Stimulated activated CD8-positive, alpha-beta memory T cell treated with anti-CD3 and anti-CD28 coated beads, Interleukin-7, amount 100 ng/mL, for 4 hours (primary cell): Measurements from ENCODE around the gene FIGNL2.

Source experiments
- DNase-seq, 2 donors: peaks; one replicate each; pipeline ENCODE4 v3.0.0-alpha.2; 2020; ENCODE audit warnings: low read depth in 2 of 2

FIGNL2 gene

DNA sequence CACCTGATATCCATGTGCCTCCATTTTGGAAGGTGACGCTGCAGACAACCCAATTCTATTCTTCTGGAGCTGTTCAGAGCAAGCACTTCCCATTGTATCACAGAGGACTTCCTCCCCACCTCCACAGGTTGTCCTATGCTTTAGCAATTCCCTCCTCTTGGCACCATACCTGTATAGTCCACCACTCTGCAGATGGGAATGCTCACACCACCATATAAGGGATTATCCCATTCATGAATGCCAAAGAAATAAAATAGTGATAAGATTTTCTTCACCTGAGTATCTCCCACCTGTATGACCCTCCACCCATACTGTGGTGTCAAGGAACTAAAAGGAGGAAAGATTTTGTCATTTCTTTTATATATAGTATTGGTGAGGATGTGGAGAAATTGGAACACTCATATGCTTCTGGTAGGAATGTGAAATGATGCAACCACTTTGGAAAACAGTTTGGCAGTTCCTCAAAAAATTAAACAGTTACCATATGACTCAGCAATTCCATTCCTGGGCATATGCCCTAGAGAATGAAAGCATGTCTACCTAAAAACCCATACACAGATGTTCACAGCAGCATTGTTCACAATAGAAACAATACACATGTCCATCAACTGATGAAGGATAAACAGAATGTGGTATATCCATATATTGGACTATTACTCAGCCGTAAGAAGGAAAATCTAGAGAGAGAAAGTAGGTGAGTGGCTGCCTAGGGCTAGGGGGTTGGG is 75.2 kb downstream of the FIGNL2 start:
- no peak for DNase-seq

DNA sequence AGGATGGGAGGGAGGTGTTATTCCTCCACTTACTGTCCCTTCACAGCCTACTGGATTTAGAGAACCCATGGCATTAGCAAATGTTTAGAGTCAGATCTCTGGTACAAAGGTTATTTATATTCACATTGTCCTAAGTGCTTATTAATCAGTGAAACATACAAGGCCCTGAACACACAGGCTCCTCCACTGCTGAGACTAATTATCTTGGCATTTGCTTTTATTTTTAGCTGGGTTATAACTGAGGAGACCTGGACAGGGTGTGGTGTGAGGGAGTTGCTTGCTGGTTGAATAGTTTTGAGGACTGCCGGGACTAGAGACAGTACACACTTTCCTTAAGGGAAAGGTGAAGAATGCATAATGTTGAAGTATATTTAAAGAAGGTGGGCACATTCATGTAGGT is 77.5 kb downstream of the FIGNL2 start:
- DNase-seq = no peak
